SK-MEL-5 (cell line): ENCODE results near the gene IFT122. TPM values are rescaled to one million over a fixed set of nuclear protein-coding genes. Genes with fewer than 3 reads are reported as not detected.
"Not testable (repeated sequence)": the region's sequence is repeated elsewhere in the genome, so short reads cannot be mapped to it uniquely, and the experiment has no call there.

Experiments
- DNase-seq: peaks from one replicate; pipeline ENCODE4 v3.0.0-alpha.2; 2016; ENCODE audit warnings: low read depth, low spot score
- in situ Hi-C: cut with HindIII; loops from 2 replicates; pipeline ENCODE4 v1.10.0; 2016; ENCODE audit warnings: low sequenced_read_pairs, high pct_unique_total_duplicates, low pct_unique_long_range_greater_than_20kb
- total RNA-seq: library from RNA; depleted of rRNA; stranded (reverse); fragments of >200 nt; shearing (Covaris generic); gene quantifications from 2 replicates; pipeline ENCODE4 v1.2.3, GENCODE V29; 2014

IFT122 gene
- total RNA-seq, 1 experiment from 2014 or later = 8.6 TPM

GRCh38 chr3:129460572-129460971, 20.5 kb downstream of the IFT122 start:
- in situ Hi-C loops = no loop called here
- no peak for DNase-seq

- in situ Hi-C loops = no loop called here
- peak; percentile 78 for DNase-seq
These were observed 21.0 kb downstream of the IFT122 start for GRCh38 chr3:129461022-129461421.

- peak; percentile 59 for DNase-seq
- in situ Hi-C loops = no loop called here
These were observed 21.6 kb downstream of the IFT122 start for GRCh38 chr3:129461461-129462146.

GRCh38 chr3:129462361-129462968, 22.4 kb downstream of the IFT122 start:
- in situ Hi-C loops = no loop called here
- no peak for DNase-seq

- no peak for DNase-seq
- in situ Hi-C loops = no loop called here
These were observed 23.1 kb downstream of the IFT122 start for GRCh38 chr3:129463094-129463493.

- no peak for DNase-seq
- in situ Hi-C loops = no loop called here
These were observed 23.7 kb downstream of the IFT122 start for GRCh38 chr3:129463716-129464115.

GRCh38 chr3:129467932-129468331, 27.9 kb downstream of the IFT122 start:
- no peak for DNase-seq
- in situ Hi-C loops = no loop called here

- in situ Hi-C loops = no loop called here
- no peak for DNase-seq
These were observed 29.0 kb downstream of the IFT122 start for GRCh38 chr3:129469026-129469425.

- in situ Hi-C loops = no loop called here
- DNase-seq = no peak
These were observed 30.8 kb downstream of the IFT122 start for GRCh38 chr3:129470861-129471260.

- DNase-seq = no peak
- in situ Hi-C loops = no loop called here
These were observed 33.2 kb downstream of the IFT122 start for GRCh38 chr3:129473067-129473768.

- in situ Hi-C loops = no loop called here
- DNase-seq = no peak
These were observed 33.7 kb downstream of the IFT122 start for GRCh38 chr3:129473769-129474152.

- in situ Hi-C loops = no loop called here
- DNase-seq = no peak
These were observed 35.2 kb downstream of the IFT122 start for GRCh38 chr3:129474984-129475804.

- DNase-seq = no peak
- in situ Hi-C loops = no loop called here
These were observed 35.8 kb downstream of the IFT122 start for GRCh38 chr3:129475863-129476262.

GRCh38 chr3:129476586-129476985, 36.6 kb downstream of the IFT122 start:
- in situ Hi-C loops = no loop called here
- DNase-seq = no peak

GRCh38 chr3:129481225-129481765, 41.3 kb downstream of the IFT122 start:
- in situ Hi-C loops, DNase-seq: not testable (repeated sequence)

- DNase-seq = no peak
These were observed 41.8 kb downstream of the IFT122 start for GRCh38 chr3:129481766-129482332.

GRCh38 chr3:129482721-129483120, 42.7 kb downstream of the IFT122 start:
- DNase-seq = peak; percentile 47
- in situ Hi-C loops = no loop called here

More at GRCh38 chr3:129481766-129482332, 41.8 kb downstream of the IFT122 start:
- in situ Hi-C loops = no loop called here
